ENCODE measurements around the gene NAPG.
"Not testable (repeated sequence)": the region's sequence is repeated elsewhere in the genome, so short reads cannot be mapped to it uniquely, and the experiment has no call there.

Gene NAPG

DNA sequence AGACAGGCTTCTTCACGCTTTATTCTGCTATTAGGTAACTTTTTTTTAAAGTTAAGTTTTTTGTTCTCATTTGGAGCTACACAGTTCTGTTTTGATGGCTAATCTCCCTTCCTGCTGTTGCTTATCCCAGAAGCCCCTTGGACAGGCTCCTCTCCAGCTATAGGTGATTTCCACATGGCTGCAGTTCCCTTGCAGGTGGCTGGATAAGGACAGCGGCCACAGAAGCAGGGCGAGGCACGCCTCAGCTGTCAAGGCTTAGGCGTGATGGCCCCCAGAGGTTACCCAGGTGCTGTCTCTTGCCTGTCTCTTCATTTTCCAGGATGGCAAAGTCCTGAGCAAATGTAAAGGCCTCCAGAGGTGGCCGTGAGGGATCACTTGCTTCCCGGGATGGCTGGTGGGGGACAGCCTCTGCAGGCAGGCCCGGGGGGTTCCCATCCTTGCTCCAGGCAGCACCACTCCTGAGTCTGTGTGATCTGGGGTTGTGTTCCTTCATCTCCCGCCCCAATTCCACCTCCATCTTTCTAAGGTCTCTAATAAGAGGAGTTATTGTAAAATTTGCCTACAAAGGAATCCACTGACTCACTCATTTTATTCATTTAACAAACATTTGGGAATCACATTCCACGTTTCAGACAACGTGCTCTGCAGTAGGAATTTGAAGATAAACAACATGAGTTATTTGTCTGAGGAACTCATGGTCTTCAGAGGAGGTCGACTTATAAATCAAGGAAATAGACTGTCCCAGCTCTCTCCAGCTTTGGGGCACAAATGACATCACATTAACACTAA is 53.4 kb downstream of the NAPG start:
- DNase-seq (ENCODE audit: low read depth), result no peak

DNA sequence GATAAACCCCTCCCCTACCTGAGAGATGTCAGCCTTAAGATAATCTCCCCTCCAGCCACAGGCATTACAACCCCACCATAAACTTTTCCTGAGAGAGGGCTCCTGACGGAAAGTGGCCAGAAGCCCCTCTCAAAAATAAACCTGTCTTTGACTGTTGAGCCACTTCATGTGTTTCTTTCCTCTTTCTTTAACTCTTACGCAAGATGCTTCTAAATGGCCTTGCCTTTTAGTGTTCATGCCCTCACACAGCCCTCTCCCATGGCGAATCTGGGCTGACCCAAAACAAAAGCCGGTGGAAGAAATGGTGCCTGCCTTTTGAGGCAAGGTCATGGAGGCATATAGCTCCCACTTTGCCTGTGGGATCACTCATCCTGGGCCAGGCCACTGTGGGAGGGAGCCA is 54.4 kb downstream of the NAPG start:
- no peak for DNase-seq (ENCODE audit: low read depth)

DNA sequence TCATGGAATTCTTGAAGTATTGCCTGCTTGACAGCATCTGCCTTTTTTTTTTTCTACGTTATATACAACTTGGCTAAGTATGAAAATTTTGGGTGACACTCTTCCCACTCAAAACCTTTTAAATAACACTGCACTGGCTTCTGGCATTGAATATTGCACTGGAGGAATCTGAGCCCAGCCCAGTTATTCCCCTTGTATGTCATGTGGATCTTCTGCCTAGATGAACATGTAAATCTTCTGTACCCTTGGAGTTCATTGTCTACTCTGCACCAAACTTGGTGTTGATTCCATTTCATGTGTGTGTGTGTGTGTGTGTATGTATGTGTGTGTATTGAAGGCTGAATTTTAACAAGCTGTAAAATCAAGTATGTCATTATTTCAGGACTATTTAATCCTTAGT is 59.4 kb downstream of the NAPG start:
- DNase-seq (ENCODE audit: low read depth), result no peak

DNA sequence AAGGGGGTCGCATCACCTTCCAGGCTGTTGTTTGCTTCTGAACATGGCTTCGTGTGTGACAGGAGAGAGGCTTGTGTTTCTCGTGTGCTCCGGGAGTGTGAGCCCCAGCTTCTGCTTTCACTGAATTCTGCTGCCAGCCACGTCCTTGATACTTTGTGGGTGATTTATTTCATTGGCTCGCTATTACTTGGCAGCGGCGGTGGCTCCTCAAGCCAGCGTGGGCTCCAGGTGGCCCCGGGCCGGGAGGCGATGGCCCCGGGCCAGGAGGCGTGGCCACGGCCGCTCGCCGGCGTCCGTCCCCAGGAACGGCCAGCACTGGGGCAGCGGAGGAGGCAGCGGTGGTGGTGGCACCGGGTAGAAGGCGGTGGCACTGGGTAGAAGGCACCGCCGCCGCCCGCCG is 63.1 kb downstream of the NAPG start:
- DNase-seq (ENCODE audit: low read depth), result no peak

DNA sequence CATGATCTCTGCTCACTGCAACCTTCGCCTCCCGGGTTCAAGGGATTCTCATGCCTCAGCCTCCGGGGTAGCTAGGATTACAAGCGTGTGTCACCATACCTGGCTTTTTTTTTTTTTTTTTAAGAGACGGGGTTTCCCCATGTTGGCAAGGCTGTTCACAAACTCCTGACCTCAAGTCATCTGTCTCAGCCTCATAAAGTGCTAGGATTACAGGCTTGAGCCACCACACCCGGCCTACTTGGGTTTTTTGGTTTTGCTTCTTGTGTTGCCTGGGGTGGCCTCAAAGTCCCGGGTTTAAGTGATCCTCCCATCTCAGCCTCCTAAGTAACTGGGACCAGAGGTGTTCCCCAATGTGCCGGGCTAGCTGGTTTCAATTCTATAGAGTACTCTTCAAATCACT is 64.6 kb downstream of the NAPG start:
- DNase-seq (ENCODE audit: low read depth), result no peak

DNA sequence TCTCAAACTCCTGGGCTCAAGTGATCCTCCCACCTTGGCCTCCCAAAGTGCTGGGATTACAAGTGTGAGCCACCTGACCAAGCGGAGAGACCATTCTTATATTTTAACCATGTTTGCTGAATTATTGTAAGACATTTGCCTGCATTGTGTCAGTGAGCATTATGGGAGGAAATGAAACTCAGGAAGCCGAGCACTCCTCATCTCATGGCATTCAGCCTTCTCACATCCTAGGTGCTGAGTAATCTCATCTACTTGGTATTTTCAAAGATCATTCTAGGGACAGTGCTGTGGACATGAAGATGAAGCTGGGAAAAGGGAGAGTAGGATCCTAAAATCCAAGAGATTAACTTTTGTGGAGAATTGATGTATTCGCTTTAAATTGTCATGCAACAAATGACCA is 66.1 kb downstream of the NAPG start:
- no peak for DNase-seq (ENCODE audit: low read depth)

DNA sequence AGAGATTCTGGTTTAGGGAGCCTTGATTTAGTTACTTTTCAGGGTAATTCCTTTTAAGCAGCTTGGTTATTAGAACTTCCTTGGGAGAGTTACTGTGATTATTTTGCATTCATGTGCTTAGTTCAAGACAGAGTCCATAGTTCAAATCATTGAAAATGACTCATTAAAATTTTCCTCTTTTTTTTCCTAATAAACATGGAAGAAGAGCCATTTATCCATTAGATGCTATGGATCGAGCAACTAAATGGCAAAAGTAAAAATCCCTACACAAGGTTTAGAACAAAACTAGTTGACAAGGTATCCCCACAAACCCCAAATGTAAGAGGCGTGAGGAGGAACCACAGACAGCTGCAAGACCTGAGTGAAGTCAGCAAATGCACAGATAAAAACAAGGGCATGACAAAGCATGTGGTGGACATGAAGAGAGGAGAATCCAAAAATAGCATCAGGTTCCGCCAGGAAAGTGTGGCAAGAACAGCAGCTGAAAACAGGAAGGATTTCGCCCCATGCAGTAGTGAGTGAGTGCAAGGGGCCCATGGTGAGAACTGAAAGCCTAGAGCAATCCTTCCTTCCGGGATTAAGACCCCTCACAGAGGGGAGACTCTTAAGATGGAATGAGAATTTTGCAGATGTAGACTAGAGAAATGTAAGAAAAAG is 67.7 kb downstream of the NAPG start:
- not testable (repeated sequence) for DNase-seq (ENCODE audit: low read depth)

DNA sequence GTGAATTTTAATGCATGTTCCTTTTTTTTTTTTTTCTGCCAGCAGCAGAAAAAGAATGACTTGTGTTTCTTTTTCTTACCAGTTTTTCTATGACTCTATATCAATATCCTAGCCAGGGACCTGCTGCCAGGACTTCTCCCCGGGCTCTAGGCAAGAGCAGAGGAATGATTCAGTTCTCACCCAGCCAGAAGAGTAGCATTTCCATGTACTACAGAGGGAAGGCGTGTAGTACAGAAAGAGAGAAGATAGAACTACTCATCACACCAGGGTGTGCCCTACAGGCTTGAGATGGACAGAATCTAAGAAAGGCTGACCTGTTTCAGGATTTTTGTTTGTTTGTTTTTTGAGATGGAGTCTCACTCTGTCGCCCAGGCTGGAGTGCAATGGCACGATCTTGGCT is 70.1 kb downstream of the NAPG start:
- not testable (repeated sequence) for DNase-seq (ENCODE audit: low read depth)

DNA sequence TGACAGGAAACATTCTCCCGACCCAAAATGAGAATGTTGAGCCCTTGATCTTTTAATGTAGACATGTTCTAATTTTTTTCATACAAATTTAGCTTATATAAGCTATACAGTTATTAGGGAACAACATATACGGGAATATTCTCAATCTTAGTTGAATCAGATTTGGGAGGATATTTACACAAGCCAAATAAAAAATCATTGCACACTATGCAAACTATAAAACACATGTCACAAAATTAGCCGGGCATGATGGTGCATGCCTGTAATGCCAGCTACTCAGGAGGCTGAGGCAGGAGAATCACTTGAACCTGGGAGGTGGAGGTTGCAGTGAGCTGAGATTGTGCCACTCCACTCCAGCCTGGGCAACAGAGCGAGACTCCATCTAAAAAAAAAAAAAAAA is 71.9 kb downstream of the NAPG start:
- DNase-seq (ENCODE audit: low read depth), result not testable (repeated sequence)

DNA sequence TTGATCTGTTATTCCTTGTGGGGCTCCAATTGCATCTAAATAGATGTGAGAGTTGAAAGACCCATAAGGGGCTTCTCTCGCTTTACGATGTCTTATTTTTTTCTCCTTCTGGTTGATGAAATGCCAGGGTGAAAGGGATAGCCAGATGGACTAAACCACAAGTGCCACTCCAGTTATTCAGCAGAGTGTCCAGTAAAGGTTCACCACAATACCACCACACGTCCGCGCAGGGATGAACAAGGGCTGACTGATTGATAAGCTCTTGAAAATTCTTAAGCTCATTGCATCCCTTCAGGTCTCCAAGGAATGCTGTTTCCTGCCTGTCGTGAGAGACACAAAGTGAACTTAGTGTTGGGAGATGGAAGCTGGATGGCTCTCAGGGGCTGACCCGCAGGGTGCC is 74.9 kb downstream of the NAPG start:
- not testable (repeated sequence) for DNase-seq (ENCODE audit: low read depth)
